ENCODE data around the gene PAK1. TPM values are rescaled to one million over a fixed set of nuclear protein-coding genes. Genes with fewer than 3 reads are reported as not detected.

Gene PAK1
- total and polyA plus RNA-seq, 2 donors (not counting 3 experiments of a cell fraction or from before 2014, with no cell fraction given), result 5.6 to 12.9 TPM

DNA sequence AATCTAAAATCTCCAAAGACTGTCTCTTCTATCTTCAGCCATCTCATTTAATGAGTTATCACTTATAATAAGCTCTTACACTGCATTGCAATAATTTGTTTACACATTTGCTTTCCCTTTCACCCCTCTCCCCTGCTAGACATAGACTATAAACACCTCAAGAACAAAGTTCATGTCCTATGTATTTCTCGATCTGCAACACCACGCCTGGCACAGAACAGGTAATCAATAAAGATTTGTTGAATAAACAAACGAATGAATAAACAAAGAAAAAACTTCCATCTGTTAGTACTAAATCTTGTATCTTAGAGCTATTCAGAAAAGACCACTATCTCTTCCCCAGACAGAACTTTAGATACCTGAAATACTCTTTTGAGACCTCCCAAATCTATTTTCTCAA is 77.6 kb downstream of the PAK1 start:
- Histone ChIP-seq H3K27me3 (ENCODE audit: control insufficient read depth in 2 of 2, insufficient read depth in 2 of 2, low read length in 2 of 2) (no peaks in the 10 kb centered on the region), H3K9me3 (replicated peaks; ENCODE audit: control insufficient read depth, insufficient read depth, low read length) (no peaks in the 10 kb centered on the region), H3K4me3 (replicated peaks in 1 of 3; ENCODE audit: insufficient read depth in 1 of 3, low read depth in 1 of 3, low read length in 3 of 3) (no peak overlapping the region), H3K4me2 (ENCODE audit: insufficient read depth, low read length) (no peak overlapping the region), H3K27ac (ENCODE audit: insufficient read depth, low read depth, low read length) (no peak overlapping the region), H2AFZ (ENCODE audit: low read depth, low read length) (no peak overlapping the region), H3K9ac (replicated peaks; ENCODE audit: extremely low read depth, insufficient read depth, low read length) (no peak overlapping the region), H4K20me1 (replicated peaks; ENCODE audit: control insufficient read depth, extremely low read depth, insufficient read depth, low read length) (no peaks in the 10 kb centered on the region), H3K9me1 (replicated peaks; ENCODE audit: control insufficient read depth, extremely low read depth, insufficient read depth, low read length) (no peaks in the 10 kb centered on the region), H3K79me2 (ENCODE audit: control insufficient read depth, insufficient read depth, low read length) (no peaks in the 10 kb centered on the region), H3K4me1 (ENCODE audit: control insufficient read depth, extremely low read depth, insufficient read depth, low read length) (no peaks in the 10 kb centered on the region), H3K36me3 (ENCODE audit: control insufficient read depth in 2 of 2, extremely low read depth in 1 of 2, insufficient read depth in 2 of 2, low read length in 2 of 2) (no peaks in the 10 kb centered on the region)
- dilution Hi-C loops (cut with MboI; ENCODE audit: extremely low pct_ligation_motif_present, low sequenced_read_pairs), result no loop called here
- intact Hi-C loops (cut with micrococcal nuclease), result no loop called here
- DNase-seq (ENCODE audit: low read depth, low spot score), result no peak
- BruUV-seq (replicated peaks), result no TSS peak
- POLR2A ChIA-PET, result no interaction called here
- no peak for FAIRE-seq
- CTCF ChIA-PET, result interaction anchor here (1.0 to 2.2 kb wide), 2 partner anchors 16 to 201 kb away, joined by 3 to 6 read pairs; no protein-coding TSS in a partner anchor
- TF ChIP-seq POLR2A (IDR thresholded peaks at IDR 0.05; ENCODE audit: low read depth, low read length) (no peak), EZH2 (IDR thresholded peaks at IDR 0.05; ENCODE audit: borderline replicate concordance, low read depth, low read length, severe bottlenecking) (no peak), GATA2 (IDR thresholded peaks at IDR 0.05; ENCODE audit: insufficient read depth, insufficient read length, low read depth, low read length) (no peak)

DNA sequence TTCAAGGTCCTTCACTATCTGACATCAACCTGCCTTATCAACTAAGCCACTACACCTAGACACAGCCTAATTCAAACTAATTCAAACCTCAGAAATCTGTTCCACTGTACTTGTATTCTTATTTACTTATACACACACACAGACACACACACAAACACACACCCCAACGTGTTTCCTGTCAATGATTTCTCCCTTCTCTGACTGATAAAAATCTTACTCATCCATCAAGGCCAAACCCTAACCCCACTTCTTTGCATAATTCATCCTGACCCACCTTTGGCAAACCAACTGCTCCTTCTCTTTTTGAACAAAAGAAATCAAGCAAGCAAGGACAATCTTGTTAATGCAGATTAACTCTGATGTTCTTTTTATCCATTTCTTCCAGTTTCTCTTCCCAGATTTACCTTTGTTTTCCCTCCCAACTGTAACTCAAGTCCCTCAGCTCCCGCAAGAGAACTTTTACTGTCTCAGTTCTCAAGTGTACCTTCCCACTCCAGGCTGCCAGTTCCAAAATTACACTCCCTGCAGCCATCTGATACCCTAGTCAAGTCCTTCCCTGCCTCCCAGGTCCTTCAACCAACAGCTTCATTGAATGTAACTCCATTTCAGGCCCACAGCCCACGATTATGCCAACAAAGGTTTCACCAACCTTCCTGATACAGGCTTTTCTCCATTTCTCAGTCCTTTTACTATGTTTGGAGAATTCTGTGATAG is 78.3 kb downstream of the PAK1 start:
- ChIA-PET CTCF (interaction anchor here (2.2 kb wide), 1 partner anchor 16 kb away, joined by 6 read pairs; no protein-coding TSS in a partner anchor), POLR2A (no interaction called here)
- TF ChIP-seq POLR2A (IDR thresholded peaks at IDR 0.05; ENCODE audit: low read depth, low read length) (no peak), MYC (IDR thresholded peaks at IDR 0.05; ENCODE audit: low read depth, low read length) (no peak), FOS (IDR thresholded peaks at IDR 0.05; ENCODE audit: borderline replicate concordance, insufficient read depth, low read length) (no peak), JUN (IDR thresholded peaks at IDR 0.05; ENCODE audit: borderline replicate concordance, insufficient read depth, insufficient read length, low read depth) (no peak), GATA2 (IDR thresholded peaks at IDR 0.05; ENCODE audit: insufficient read depth, insufficient read length, low read depth, low read length) (no peak), EZH2 (IDR thresholded peaks at IDR 0.05; ENCODE audit: borderline replicate concordance, low read depth, low read length, severe bottlenecking) (no peak), POLR2AphosphoS5 (IDR thresholded peaks at IDR 0.05; ENCODE audit: insufficient read depth, low read depth, low read length) (no peak)
- Histone ChIP-seq H3K27ac (ENCODE audit: insufficient read depth, low read depth, low read length) (no peak overlapping the region), H3K27me3 (ENCODE audit: control insufficient read depth in 2 of 2, insufficient read depth in 2 of 2, low read length in 2 of 2) (no peaks in the 10 kb centered on the region), H3K9ac (replicated peaks; ENCODE audit: extremely low read depth, insufficient read depth, low read length) (no peak overlapping the region), H3K36me3 (ENCODE audit: control insufficient read depth in 2 of 2, extremely low read depth in 1 of 2, insufficient read depth in 2 of 2, low read length in 2 of 2) (no peaks in the 10 kb centered on the region), H3K79me2 (ENCODE audit: control insufficient read depth, insufficient read depth, low read length) (no peaks in the 10 kb centered on the region), H2AFZ (ENCODE audit: low read depth, low read length) (no peak overlapping the region), H3K4me2 (ENCODE audit: insufficient read depth, low read length) (no peak overlapping the region), H4K20me1 (replicated peaks; ENCODE audit: control insufficient read depth, extremely low read depth, insufficient read depth, low read length) (no peaks in the 10 kb centered on the region), H3K4me1 (ENCODE audit: control insufficient read depth, extremely low read depth, insufficient read depth, low read length) (no peaks in the 10 kb centered on the region), H3K4me3 (replicated peaks in 1 of 3; ENCODE audit: insufficient read depth in 1 of 3, low read depth in 1 of 3, low read length in 3 of 3) (no peak overlapping the region), H3K9me3 (replicated peaks; ENCODE audit: control insufficient read depth, insufficient read depth, low read length) (no peaks in the 10 kb centered on the region), H3K9me1 (replicated peaks; ENCODE audit: control insufficient read depth, extremely low read depth, insufficient read depth, low read length) (no peaks in the 10 kb centered on the region)
- BruUV-seq (replicated peaks), result no TSS peak
- no peak for DNase-seq (ENCODE audit: low read depth, low spot score)
- intact Hi-C loops (cut with micrococcal nuclease), result no loop called here
- no peak for FAIRE-seq
- dilution Hi-C loops (cut with MboI; ENCODE audit: extremely low pct_ligation_motif_present, low sequenced_read_pairs), result no loop called here

Measured in endothelial cell of umbilical vein (primary cell).